ENCODE measurements around the gene TFF1. TPM values are rescaled to one million over a fixed set of nuclear protein-coding genes. Genes with fewer than 3 reads are reported as not detected.

The TFF1 gene
- total RNA-seq, 4 donors from 2014 or later = not detected

DNA sequence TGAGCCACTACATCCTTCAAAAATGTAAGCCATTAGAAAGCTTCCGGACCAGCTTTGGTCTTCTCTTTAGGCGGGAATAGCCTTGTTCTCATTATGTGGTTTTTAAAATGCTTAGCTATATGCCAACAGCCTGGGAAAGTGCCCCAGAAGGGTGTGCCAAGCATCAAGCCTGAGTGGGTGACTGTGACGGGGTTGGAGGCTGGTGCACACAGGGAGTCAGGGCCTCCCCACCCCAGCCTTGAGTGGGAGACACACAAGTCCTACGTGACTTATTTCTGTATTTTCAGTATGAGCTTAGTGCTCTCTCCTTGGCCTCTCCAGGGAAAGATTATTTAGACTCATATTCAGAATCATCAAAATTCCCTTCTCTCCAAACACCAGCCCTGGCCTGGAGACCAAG is 47.2 kb upstream of the TFF1 start:
- TF ChIP-seq POLR2A (IDR thresholded peaks at IDR 0.05) (no peak), CTCF (IDR thresholded peaks at IDR 0.05) (no peak), EP300 (IDR thresholded peaks at IDR 0.05) (no peak)
- no peak for DNase-seq (ENCODE audit: low spot score in 2 of 2)
- peaks cover 0 to 6% of the 10 kb centered on the region in 2 donors for H3K27me3 ChIP-seq
- no peaks in the 10 kb centered on the region for H3K9me3 ChIP-seq
- H3K4me3 ChIP-seq = no peak overlapping the region
- no peak overlapping the region for H3K27ac ChIP-seq
- peaks cover 0 to 13% (median 0%) of the 10 kb centered on the region in 4 donors for H3K4me1 ChIP-seq
- 81 to 83% methylated on average over 4 of the region's 4 CpGs for WGBS, 2 donors
- H3K36me3 ChIP-seq = no peaks in the 10 kb centered on the region

DNA sequence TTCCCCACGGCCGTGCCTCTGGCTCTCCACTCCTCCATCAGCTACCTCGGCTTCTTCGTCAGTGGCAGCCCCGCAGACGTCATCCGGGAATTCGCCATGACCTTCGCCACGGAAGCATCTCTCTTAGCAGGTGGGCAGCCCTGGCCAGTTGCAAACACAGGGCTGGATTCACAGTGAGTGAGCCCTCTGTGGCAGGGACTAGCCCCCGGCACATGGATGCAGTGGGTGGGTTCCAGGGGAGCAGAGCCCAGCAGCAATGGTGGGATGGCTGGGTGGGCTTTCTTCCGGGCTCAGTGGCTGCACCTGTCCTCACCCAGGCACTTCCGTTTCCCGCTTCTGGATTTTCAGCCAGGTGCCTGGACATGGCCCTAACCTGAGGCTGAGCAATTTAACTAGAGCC is 46.8 kb upstream of the TFF1 start:
- Histone ChIP-seq H3K36me3 (no peaks in the 10 kb centered on the region), H3K27me3 (peaks cover 0 to 6% of the 10 kb centered on the region in 2 donors), H3K9me3 (no peaks in the 10 kb centered on the region), H3K4me1 (peaks cover 0 to 13% (median 0%) of the 10 kb centered on the region in 4 donors), H3K27ac (no peak overlapping the region), H3K4me3 (no peak overlapping the region)
- WGBS, 2 donors = 84 to 92% methylated on average over 10 to 14 of the region's 14 CpGs
- no peak for DNase-seq (ENCODE audit: low spot score in 2 of 2)
- no peak for TF ChIP-seq CTCF (IDR thresholded peaks at IDR 0.05)
- TF ChIP-seq EP300 (IDR thresholded peaks at IDR 0.05) = no peak
- no peak for TF ChIP-seq POLR2A (IDR thresholded peaks at IDR 0.05)

DNA sequence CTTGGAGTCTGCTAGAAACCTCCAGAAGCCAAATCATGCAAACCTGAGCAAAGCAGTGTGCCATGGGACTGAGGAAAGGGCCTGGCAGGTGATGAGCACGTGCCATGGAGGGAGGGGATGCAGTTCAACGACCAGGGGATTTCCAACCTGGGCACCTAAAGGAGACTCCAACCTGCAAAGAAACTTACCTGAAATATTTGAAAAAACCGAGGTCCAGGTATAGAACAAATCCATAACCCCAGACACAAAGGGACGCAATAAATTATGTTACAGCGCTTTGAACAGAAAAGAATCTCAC is 46.2 kb upstream of the TFF1 start:
- Histone ChIP-seq H3K27ac (no peak overlapping the region), H3K4me3 (no peak overlapping the region), H3K4me1 (peaks cover 0 to 13% (median 0%) of the 10 kb centered on the region in 4 donors), H3K36me3 (no peaks in the 10 kb centered on the region), H3K9me3 (no peaks in the 10 kb centered on the region), H3K27me3 (peaks cover 0 to 6% of the 10 kb centered on the region in 2 donors)
- no peak for TF ChIP-seq CTCF (IDR thresholded peaks at IDR 0.05)
- TF ChIP-seq POLR2A (IDR thresholded peaks at IDR 0.05) = no peak
- TF ChIP-seq EP300 (IDR thresholded peaks at IDR 0.05) = no peak
- no peak for DNase-seq (ENCODE audit: low spot score in 2 of 2)
- 90 to 92% methylated on average over 5 of the region's 5 CpGs for WGBS, 2 donors

DNA sequence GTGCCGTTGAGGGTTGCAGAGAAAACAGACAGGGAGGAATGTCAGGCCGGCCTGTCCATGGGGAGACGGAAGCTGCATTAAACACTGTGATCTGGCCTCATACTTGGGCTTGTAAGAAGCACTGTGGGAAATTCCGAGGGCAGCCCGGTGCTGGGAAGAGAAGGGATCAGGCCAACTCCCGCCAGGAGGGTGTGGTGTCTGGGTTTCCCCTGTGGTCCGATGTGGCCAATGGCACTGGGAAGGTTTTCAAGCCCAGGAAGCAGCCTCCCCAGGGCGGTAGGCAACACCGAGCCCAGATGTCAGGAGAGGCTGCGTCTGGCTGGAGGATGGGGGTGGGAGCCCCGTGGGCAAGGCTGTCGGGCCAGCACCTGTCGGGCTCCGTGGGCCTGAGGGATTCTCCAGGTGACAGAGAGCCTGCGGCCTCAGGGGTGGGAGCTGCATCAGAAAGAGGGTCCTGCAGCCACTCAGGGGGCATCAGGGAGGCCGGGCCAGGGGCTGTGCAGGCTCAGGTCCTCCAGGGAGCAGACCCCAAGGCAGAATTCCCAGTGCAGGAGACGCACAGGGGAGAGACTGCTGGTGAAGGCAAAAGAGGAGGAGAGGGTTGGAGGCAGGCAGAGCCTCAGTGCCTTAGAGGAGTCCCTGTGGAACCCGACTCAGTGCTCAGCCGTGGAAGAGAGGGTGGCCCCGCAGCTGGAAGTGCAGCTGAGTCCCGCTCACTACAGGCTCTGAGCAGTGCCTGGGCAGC is 45.7 kb upstream of the TFF1 start:
- Histone ChIP-seq H3K4me1 (peaks cover 0 to 13% (median 0%) of the 10 kb centered on the region in 4 donors), H3K36me3 (no peaks in the 10 kb centered on the region), H3K9me3 (no peaks in the 10 kb centered on the region), H3K4me3 (no peak overlapping the region), H3K27ac (no peak overlapping the region), H3K27me3 (peaks cover 0 to 6% of the 10 kb centered on the region in 2 donors)
- TF ChIP-seq POLR2A (IDR thresholded peaks at IDR 0.05) = no peak
- TF ChIP-seq EP300 (IDR thresholded peaks at IDR 0.05) = no peak
- TF ChIP-seq CTCF (IDR thresholded peaks at IDR 0.05) = no peak
- 55 to 67% methylated on average over 21 of the region's 21 CpGs for WGBS, 2 donors
- DNase-seq (ENCODE audit: low spot score in 2 of 2) = no peak

- TF ChIP-seq POLR2A (IDR thresholded peaks at IDR 0.05) (no peak), CTCF (IDR thresholded peaks at IDR 0.05) (no peak), EP300 (IDR thresholded peaks at IDR 0.05) (no peak)
- WGBS, 2 donors = 50 to 67% methylated on average over 7 of the region's 7 CpGs
- H3K27me3 ChIP-seq = peaks cover 0 to 6% of the 10 kb centered on the region in 2 donors
Measured at GRCh38 chr21:42411197-42411869, 45.0 kb upstream of the TFF1 start.

More at GRCh38 chr21:42411197-42411869, 45.0 kb upstream of the TFF1 start:
- Histone ChIP-seq H3K36me3 (no peaks in the 10 kb centered on the region), H3K4me1 (peaks cover 0 to 13% (median 0%) of the 10 kb centered on the region in 4 donors), H3K27ac (no peak overlapping the region), H3K4me3 (no peak overlapping the region), H3K9me3 (no peaks in the 10 kb centered on the region)
- no peak for DNase-seq (ENCODE audit: low spot score in 2 of 2)
